ENCODE data around the gene SLC12A9.

DNA sequence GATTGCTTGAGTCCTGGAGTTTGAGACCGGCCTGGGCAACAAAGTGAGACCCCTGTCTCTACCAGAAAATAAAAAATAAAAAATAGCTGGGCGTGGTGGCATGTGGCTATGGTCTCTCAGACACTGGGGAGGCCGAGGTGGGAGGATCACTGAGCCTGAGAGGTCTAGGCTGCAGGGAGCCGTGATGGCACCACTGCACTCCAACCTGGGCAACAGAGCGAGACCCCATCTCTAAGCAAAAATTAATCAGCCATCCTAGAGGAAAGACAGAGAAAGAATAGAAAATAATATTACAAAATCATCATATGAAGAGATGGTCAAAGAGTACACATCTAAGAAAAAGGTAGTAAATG, 20.3 kb upstream of the SLC12A9 start:
- TF ChIP-seq, protein P1, sequence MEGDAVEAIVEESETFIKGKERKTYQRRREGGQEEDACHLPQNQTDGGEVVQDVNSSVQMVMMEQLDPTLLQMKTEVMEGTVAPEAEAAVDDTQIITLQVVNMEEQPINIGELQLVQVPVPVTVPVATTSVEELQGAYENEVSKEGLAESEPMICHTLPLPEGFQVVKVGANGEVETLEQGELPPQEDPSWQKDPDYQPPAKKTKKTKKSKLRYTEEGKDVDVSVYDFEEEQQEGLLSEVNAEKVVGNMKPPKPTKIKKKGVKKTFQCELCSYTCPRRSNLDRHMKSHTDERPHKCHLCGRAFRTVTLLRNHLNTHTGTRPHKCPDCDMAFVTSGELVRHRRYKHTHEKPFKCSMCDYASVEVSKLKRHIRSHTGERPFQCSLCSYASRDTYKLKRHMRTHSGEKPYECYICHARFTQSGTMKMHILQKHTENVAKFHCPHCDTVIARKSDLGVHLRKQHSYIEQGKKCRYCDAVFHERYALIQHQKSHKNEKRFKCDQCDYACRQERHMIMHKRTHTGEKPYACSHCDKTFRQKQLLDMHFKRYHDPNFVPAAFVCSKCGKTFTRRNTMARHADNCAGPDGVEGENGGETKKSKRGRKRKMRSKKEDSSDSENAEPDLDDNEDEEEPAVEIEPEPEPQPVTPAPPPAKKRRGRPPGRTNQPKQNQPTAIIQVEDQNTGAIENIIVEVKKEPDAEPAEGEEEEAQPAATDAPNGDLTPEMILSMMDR (IDR thresholded peaks at IDR 0.05; ENCODE audit: low read length), result no peak
- TF ChIP-seq EZH2 (IDR thresholded peaks at IDR 0.05; ENCODE audit: borderline replicate concordance, low read length), result no peak
